ENCODE measurements around the gene CLEC10A. TPM values are rescaled to one million over a fixed set of nuclear protein-coding genes. Genes with fewer than 3 reads are reported as not detected.

The CLEC10A gene, protein sequence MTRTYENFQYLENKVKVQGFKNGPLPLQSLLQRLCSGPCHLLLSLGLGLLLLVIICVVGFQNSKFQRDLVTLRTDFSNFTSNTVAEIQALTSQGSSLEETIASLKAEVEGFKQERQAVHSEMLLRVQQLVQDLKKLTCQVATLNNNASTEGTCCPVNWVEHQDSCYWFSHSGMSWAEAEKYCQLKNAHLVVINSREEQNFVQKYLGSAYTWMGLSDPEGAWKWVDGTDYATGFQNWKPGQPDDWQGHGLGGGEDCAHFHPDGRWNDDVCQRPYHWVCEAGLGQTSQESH
- total RNA-seq = not detected in 2 replicates

DNA sequence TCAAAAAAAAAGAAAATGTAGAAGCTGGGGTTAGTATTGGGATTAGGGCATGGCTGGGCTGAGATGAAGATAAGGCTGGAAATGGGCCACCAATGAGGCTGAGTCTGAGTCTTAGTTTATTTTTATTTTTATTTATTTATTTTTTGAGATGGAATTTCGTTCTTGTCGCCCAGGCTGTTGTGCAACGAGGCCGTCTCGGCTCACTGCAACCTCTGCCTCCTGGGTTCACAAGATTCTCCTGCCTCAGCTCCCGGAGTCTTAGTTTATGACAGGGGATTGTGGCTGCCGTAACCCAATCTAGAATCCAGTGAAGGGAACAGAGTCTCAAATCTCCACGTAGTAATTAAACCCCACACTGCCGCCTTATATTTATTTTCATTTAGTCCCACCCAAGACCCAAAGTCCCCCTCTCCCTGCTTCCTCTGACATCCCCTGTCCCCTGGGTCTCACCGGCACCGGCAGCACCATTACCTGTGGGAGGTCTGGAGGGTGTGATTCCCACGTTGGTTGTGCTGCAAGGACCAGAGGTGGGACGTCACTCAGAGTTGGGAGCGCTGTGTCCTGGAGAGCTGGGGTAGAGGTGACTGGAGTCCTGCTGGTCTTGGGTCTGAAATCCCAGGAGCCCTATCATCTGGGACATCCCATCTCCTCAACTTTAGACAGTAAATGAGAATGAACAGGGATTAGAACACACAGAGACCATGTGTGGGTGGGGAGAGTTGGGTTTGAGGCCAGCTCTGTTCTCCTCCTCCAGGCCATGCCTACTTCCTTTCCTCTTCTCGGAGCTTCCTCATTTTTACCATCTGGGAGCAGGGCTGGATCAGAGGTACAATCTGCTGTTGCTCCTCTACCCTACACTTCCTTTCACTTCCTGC is at the start of gene CLEC10A:
CLEC10A (minus strand) TSS at position 671 of the 875 bp plus-strand sequence. CDS start 1,439 bp downstream, outside the sequence.

DNA sequence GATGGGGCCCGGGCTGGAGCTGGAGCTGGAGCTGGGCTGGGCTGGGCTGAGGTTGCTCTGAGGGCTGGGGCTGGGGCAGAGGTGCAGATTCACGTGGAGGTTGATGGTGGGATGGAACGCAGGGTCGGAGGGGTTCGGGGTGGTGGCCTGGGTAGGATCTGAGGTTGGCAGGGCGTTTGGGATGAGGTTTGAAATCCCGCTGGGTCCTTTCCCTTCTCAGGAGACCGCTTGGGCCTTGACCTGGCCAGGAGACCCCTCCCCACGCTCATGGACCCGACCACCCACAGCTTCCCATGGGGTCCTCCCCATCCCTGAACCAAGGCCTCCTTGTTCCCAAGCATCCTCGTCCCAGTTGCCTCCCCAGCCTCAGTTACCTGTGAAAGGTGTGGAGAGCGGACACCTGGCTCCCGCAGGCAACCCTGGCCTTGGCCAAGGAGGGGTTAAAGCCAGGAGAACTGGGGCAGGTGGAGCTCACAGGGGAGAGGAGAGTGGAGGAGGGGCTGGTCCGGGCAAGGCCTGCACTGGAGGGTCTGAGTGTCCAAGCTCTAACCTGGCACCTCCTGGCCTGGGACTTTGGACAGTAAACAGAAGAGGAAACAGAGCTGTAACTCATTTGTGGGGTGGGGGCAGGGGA is 34.3 kb upstream of the CLEC10A start, which contains the start of gene ASGR2:
ASGR2 (minus strand) TSS at position 582 of the 634 bp plus-strand sequence. CDS start 582 bp downstream, outside the sequence.

DNA sequence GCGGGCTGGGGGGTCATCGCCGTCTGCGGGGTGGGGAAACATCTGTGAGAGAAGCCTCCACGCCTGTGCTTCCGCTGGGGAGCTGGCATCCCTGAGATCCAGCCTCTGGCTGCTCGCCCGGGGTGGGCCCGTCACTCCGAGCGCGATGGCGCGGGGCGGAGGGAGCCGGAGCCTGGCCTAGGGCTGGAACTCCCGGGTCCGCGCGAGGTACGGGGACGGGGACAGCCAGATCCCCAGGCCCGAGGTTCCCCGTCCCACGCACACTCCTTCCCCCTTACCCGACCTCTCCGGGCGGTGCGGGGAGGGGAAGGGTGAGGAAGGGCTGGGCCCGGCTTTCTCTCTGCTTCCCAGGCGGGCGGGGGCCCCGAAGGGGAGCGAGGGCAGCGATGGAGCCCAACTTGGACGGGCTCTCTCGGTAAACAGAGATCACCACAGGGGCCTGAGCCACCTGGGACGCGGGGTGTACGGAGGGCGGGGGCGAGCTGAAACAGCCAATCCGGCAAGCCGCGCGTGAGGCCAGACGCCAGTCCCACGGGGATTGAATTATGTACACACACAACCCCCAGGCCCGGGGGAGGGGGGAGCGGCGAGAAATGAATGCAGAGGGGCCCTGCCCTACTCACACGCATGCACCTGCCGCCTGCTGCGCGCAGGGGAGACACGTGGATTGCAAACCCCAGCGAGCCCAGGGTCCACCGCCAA is 36.4 kb downstream of the CLEC10A start, which contains the start of gene SLC16A11:
SLC16A11 (minus strand) TSS at position 596 of the 702 bp plus-strand sequence; CDS start at position 17, 579 bp downstream.

DNA sequence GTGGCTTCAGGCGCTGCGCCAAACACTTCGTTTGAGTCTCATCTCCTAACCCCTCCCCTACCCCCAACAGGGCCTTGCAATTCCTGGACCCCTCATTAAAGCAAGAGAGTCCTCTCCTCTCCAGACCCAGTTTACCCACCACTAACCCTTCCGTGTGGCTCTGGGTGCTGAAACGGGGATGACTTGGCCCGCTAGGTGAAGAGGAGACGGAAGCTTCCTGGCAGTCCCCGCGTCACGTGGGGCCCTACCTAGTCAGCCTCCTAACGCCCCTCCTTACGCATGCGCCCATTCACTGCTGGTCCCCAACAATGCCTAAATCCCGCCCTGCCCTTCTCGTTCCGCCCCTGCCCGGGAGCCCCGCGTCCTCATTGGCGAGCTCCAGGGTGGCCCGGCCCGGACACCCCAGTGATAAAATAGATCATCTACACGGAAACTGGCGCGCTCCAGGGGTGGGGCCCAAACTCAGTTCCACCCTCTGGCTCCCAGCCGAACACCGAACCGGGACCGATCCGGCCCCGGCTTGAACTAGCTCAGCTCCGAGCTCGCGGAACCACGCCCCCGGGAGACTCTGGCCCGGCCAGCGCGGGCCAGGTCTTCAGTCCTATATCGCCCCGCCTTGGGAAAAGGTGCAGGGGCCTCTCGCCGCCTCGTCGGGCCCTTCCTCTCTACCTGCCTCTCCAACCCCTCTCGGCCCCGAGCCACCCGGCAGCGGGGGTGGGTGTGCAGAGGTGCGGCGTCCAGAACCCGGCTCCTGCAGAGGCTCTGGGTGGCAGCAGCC is 44.3 kb downstream of the CLEC10A start, which contains the start of gene SLC16A13:
SLC16A13 (plus strand) TSS at position 425 of the 778 bp plus-strand sequence. CDS start 368 bp downstream, outside the sequence.

Other genes with a start within 250 kb of the CLEC10A start
- gene TEKT1, start 248.5 kb downstream of the CLEC10A start, total RNA-seq = not detected in 2 replicates
- 0.57 and 1.2 TPM in 2 replicates for gene ALOX12, start 84.2 kb downstream of the CLEC10A start, total RNA-seq
- 228 and 289 TPM in 2 replicates for gene RNASEK, start 67.6 kb downstream of the CLEC10A start, total RNA-seq
- 0.39 TPM in 1 of 2 replicates, not detected in the other for gene BCL6B, start 57.2 kb downstream of the CLEC10A start, total RNA-seq
- gene SLC16A13, start 44.2 kb downstream of the CLEC10A start, total RNA-seq = 4.0 and 4.1 TPM in 2 replicates
- gene SLC16A11, start 36.2 kb downstream of the CLEC10A start, total RNA-seq = not detected in 2 replicates
- not detected in 2 replicates for gene ASGR2, start 34.6 kb upstream of the CLEC10A start, total RNA-seq
- 0.23 TPM in 1 of 2 replicates, not detected in the other for gene ASGR1, start 99.1 kb upstream of the CLEC10A start, total RNA-seq
- gene DLG4, start 139.6 kb upstream of the CLEC10A start, total RNA-seq = 1.4 and 5.5 TPM in 2 replicates
- gene ACADVL, start 139.7 kb upstream of the CLEC10A start, total RNA-seq = 173 and 216 TPM in 2 replicates
- gene DVL2, start 154.3 kb upstream of the CLEC10A start, total RNA-seq = 32.6 and 39.5 TPM in 2 replicates
- gene PHF23, start 159.2 kb upstream of the CLEC10A start, total RNA-seq = 26.9 and 32.2 TPM in 2 replicates
- 171 and 262 TPM in 2 replicates for gene GABARAP, start 162.2 kb upstream of the CLEC10A start, total RNA-seq
- gene CTDNEP1, start 171.5 kb upstream of the CLEC10A start, total RNA-seq = 39.4 and 49.4 TPM in 2 replicates
- 23.3 and 36.8 TPM in 2 replicates for gene ELP5, start 172.0 kb upstream of the CLEC10A start, total RNA-seq
- gene CLDN7, start 182.2 kb upstream of the CLEC10A start, total RNA-seq = 7.9 and 26.0 TPM in 2 replicates
- 0.08 and 1.4 TPM in 2 replicates for gene SLC2A4, start 201.5 kb upstream of the CLEC10A start, total RNA-seq
- gene YBX2, start 214.4 kb upstream of the CLEC10A start, total RNA-seq = 0.47 and 0.72 TPM in 2 replicates
- 557 and 909 TPM in 2 replicates for gene EIF5A, start 227.4 kb upstream of the CLEC10A start, total RNA-seq
- 42.7 and 70.0 TPM in 2 replicates for gene GPS2, start 235.1 kb upstream of the CLEC10A start, total RNA-seq
- 6.2 and 10.9 TPM in 2 replicates for gene NEURL4, start 249.1 kb upstream of the CLEC10A start, total RNA-seq

Data from hair follicular keratinocyte (primary cell).